ENCODE results near the gene SMTNL2.
"Not testable (repeated sequence)": the region's sequence is repeated elsewhere in the genome, so short reads cannot be mapped to it uniquely, and the experiment has no call there.

Gene SMTNL2

DNA sequence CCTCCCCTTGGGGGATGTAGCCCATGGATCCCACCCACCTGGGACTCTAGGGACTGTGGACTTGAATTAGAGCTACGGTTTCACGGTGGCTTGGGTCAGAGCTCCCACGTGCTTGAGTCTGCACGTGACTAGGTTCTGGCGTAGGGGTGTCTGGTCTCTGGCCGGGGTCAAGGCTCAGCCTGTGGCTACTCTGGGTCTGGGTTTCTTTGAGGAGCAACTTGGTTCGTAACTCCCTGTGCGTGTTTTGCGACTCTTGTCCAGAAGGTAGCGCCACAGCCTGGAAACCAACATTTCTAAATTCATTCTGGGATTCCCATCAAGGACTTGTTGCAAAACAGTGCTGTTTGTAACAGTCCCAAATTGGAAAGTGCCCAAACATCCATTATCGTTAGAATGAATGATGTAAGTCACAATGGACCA lies 23.5 kb upstream of the SMTNL2 start:
- DNase-seq, result no peak

DNA sequence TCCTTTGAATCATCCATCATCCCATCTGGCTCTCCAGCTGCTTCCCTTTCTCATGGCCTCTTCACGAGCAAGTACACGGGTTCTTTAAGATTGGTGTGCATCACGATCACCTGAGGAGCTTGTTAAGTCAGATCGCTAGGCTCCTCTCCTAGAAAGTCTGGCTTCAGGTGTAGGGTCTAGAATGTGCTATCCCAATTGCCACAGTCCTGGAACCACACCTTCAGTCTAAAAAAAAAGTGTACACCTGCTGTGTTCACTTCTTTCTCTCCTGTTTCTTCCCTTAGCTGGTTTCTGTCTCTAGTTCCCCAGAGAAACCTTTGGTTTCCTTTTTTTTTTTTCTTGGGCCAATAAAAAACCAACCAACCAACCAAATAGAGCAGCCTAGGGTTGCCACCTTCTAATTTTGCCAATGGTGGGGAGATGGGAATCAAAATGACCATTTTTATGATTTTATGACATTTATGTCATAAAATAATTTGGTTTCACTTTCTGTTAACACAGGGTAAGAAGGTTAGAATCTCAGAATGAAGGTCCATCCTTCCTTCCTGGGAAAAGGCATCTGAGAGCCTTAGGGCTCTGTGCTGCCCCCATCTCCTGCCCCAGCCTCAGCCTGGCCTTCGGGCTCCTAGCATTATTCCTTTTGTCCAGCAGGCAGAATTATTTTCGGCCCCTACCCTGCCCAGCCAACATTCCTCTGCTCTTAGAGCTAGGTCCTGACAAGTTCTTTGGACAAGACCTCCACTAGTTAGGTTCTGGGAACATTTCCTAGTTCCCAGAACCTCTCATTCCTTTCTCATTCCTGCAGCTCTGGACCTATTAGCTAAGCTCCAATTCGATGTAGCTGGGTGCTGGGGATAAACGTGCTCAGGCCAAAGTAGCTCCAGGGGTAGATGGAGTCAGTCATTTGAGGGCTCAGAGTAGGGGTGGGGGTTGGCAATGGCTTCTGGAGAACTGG lies 22.0 kb upstream of the SMTNL2 start:
- no peak for DNase-seq

DNA sequence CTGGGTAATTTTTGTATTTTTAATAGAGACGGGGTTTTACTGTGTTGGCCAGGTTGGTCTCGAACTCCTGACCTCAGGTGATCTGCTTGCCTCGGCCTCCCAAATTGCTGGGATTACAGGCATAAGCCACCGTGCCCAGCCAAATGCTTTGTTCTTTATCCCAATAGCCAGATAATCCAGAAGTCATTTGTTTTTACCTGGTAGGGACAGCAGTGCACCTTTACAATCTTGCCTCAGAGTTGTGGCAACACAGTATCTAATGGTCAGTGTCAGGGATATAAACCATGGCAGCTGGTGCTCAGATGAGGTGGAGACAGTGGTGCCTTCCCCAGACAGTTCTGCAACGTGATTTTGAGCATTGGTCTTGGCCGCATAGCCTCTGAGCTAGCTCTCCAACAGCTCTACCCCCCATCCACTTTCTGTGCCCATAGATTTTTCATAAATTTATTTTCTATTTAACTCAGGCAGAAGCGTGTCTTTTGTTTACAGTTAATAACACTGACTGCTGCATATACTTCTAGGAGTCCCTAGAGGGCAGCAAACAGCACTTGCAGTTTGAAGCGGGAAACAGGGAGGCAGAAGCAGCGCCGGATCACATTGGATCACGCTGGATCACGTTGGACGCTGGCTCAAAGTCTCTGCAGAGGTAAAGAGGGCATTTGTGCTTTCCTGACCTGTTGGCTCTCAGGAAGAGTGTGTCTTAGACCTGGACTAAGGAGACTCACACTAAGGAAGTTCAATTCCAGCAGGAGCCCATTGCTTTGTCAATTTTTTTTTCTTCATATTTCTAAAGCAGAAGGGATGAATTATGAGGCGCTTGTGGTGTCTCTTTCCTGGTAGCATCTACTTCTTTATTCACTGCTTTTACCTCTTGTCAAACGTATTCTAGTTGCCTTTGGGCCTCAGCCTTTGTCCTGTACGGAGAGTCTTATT lies 18.9 kb upstream of the SMTNL2 start:
- peak; percentile 70 for DNase-seq

DNA sequence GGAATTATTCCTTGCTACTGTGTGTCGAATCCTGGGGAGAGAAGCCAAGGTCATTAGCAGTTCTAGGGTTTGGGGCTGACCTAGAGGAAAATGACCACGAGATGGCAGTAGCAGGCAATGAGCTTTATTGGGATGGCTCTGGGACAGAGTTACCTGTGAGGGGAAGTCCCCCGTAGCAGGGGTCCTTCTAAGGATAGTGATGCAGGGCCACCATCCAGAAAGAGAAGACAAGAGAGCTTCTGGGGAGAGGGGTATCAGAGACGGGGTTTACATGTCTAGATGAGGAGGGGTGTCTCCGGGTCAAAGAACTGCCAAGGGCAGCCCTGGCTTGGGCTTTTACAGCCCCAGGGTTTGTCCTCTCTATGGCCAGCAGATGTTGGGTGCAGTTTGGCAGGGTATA lies 17.5 kb upstream of the SMTNL2 start:
- DNase-seq, result peak; percentile 62

DNA sequence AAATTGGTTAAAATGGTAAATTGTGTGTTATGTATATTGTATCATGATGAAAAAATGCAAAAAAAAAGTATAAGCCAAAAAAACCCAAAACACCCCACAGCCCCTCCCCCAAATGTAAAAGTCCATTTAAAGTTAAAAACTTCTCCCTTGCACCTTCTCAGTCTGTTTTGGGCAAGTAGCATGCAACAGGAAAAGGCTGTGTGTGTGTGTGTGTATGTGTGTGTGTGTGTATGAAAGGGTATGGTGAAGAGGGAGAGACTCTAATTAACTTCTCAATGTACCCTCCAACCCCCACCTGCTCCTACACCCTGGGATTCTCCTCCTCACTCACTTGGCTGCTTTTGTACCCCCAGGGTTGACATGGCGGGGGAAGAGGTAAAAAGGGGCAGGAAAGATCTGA lies 14.7 kb upstream of the SMTNL2 start:
- DNase-seq, result no peak

DNA sequence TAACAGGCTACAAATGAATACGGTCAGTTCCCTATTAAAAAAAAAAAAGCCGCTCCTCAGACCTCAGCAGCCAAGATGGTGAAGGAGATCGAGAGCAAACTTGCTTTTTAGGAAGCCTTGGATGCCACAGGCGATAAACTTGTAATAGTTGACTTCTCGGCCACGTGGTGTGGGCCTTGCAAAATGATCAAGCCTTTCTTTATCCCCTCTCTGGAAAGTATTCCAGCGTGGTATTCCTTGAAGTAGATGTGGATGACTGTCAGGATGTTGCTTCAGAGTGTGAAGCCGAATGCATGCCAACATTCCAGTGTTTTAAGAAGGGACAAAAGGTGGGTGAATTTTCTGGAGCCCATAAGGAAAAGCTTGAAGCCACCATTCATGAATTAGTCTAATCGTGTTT lies 12.2 kb upstream of the SMTNL2 start:
- DNase-seq, result no peak

DNA sequence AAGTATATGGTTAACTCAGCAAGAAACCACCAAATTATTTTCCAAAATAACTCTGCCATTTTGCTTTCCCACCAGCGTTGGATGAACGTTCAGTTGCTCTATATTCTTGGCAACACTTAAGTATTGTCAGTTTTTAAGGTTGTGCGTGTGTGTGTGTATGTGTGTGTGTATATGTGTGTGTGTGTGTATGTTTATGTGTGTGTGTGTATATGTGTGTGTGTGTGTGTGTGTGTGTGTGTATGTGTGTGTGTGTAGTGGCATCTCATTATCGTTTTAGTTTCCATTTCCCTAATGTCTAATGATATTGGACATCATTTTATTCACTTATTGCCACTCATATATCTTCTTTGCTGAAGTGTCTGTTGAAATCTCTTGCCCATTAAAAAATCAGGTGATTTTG lies 11.2 kb upstream of the SMTNL2 start:
- DNase-seq, result no peak

DNA sequence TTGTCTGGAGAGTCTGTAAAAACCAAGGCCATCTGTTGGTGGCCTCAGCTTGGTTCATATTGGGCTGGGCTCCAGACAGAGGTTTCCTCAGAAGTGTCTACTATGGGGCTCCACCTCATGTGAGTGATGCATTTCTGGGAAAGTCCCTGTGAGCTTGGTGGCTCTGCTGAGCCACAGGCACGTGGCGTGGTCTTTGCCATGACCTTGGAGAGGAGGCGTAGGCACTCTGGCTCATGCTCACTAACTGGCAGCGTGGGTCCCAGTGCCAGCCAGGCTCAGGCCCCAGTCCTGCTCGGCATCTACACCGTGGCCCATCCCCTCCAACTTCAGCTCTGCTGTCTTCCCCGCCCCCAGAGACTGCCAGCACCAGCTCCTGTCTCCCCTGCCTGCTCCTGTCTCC lies 10.7 kb upstream of the SMTNL2 start:
- DNase-seq, result no peak

DNA sequence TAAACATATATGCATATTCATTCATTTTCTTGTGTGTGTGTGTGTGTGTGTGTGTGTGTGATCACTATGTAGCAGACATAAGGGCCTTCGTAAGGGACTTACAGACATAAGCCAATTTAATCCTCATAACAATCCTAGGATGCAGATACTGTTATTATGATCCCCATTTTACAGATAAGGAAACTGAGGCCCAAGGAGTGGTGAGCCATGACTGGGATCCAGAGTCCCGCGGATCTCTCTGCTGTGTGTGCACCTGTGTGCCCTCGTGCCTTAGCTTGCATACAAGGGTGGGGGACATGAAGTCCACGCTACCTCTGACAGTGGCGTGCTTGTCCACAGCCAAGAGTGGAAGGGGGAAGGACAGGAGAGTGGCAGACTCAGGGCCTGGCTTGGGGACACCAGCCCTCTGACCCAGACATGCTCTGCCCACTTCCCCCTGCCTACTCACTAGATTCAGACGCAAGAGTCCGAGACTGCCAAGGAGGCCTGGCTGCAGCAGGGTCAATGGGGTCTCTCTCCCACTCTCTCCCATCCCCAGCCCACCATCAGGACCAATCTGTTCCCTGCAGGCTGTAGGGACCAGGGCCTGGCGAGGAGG lies 9.8 kb upstream of the SMTNL2 start:
- no peak for DNase-seq

DNA sequence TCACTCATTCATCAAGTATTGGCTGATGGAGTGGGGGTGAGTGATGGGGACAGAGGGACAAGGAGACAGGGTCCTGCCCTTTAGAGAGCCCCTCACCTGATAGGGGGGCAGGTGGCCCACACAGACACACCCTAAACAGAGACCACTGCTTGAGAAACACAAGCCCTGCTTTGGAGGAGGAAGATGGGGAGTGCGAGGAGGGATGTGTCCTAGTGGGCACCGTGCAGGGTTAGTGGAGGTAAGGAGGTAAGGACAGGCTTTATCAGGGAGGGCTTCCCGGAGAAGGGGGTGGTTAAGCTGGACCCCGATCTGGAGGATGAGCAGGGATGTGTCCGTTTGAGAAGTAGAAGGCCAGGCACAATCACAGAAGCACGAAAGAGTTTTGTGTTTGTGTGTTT lies 8.2 kb upstream of the SMTNL2 start:
- DNase-seq, result no peak

DNA sequence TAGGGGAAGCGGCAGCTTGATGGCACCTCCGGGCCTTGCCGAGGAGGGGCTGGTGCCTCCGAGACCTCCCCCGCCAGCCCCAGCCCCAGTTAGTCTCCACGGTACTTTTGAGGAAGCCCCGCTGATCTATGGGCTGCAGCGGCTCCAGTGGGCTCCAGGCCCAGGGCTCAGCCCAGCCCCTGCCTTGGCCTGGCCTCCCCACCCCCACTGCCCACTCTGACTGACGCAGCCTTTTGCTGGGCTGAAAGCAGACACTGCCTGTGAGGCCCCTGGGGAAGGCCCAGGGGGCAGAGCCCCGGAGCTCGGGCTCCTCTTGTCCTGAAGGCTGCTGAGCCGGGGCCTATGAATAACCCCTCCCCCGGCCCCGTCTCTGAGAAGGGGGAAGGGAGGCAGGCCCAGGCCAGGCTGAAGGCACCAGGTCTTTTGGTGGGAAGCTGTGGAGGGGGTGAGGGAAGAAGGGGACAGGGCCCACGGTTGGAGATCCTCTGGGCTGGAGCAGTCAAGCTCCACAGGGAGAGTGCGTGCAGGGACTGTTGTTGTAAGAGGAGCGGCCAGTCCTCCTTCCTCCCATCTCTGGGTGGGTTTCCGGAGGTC lies 7.5 kb upstream of the SMTNL2 start:
- DNase-seq, result peak; percentile 70

DNA sequence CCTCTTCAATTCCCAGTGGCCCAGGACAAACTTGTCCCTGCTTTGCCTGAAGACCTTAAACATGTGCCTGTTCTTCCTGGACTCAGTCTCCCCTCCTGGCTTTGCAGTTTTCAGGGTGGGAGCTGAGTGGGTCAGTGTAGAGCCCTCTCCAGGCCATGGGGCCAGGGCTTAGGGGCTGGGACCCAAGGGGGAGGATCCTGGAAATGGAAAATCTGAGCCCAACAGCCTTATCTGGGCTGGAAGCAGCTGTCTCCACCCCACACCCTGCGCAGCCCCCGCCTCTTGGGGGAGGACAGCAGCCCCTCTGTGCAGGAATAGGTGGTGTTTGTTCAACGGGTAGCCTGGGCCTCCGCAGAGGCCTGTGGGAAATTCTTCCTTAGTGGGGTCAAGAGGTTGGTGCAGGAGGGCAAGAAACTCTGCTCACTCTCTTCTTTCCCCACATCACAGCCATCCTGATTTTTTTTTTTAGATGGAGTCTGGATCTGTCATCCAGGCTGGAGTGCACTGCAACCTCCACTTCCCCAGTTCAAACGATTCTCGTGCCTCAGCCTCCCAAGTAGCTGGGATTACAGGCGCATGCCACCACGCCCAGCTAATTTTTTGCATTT lies 6.8 kb upstream of the SMTNL2 start:
- no peak for DNase-seq

DNA sequence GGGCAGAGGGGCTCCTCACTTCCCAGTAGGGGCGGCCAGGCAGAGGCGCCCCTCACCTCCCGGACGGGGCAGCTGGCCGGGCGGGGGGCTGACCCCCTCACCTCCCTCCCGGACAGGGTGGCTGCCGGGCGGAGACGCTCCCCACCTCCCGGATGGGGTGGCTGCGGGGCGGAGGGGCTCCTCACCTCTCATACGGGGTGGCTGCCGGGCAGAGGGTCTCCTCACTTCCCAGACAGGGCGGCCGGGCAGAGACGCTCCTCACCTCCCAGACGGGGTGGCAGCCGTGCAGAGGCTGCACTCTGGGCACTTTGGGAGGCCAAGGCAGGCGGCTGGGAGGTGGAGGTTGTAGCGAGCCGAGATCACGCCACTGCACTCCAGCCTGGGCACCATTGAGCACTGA lies 6.0 kb upstream of the SMTNL2 start:
- DNase-seq, result not testable (repeated sequence)

DNA sequence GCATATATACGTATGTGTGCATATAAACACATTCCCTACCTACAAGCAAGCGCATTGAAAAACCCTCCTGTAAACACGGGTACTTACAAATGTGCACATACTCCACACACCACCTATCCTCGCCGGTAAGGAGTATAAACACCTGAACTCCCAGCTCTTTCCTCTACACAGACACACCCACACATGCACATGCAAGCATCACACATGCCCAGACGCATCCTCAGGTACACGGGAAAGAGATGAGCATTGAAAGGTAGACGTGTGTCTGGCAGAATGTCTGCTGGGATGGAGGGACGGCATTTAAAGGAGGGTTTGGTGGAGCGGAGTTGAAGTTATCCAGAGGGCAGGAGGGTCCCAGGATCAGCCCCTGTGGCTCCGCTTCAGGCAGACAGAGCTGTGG lies 4.7 kb upstream of the SMTNL2 start:
- no peak for DNase-seq

DNA sequence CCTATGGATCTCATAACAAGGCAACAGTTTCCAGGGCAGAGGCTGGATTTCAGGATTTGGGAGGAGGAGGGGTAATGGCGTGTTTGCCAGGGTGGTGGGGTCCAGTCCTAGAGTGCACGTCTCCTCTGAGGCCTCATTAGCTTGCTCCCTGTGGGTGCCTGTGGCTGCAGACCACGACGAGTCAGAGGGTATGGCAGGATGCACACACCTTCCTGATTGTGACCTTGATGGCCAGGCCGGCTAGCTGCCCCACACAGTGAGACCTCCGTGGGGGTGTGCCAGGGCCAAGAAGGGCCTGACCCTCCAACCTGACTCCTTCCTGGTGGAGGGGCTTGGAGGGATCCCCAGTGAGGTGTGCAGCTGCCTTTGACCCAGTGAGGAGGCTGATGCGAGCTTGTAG lies 4.0 kb upstream of the SMTNL2 start:
- DNase-seq, result no peak

DNA sequence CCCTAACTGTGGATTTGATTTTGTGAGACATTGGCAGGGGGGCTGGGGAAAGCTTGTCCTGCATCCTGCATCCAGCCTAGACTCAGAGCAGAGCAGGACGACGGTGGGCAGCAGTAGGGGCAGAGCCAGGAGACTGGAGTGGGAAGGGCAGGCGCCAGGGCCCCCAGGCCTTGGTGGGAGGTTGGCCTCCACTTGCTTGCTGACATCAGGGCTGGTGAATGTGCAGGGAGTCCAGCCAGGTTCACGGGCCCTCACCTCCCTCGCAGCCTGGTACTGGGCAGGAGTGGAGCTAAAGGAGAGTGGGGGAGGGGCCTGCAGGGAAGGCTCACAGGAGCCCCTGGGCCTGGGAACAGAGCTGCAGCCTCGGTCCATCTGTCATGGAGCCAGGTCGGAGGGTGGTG lies 2.2 kb upstream of the SMTNL2 start:
- no peak for DNase-seq

DNA sequence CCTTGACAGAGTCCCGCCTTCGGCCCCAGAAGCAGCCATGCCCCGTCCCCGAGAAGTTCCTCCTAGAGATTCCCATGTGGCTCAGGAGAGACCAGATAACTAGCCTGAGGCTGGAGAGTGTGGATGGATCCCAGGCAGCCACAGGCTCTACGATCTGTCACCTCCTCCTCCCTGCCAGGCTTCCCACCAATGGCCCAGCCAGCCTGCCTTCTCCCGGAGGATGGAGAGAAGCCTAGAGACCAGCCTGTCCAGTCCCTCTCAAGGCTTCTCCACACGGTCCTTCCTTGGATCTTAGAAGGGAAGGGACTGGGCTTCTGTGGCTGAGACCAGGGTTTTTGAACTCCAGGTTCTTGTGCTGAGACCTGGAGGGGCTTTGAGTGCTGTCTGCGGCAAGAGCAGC lies 1.6 kb upstream of the SMTNL2 start:
- DNase-seq, result no peak

DNA sequence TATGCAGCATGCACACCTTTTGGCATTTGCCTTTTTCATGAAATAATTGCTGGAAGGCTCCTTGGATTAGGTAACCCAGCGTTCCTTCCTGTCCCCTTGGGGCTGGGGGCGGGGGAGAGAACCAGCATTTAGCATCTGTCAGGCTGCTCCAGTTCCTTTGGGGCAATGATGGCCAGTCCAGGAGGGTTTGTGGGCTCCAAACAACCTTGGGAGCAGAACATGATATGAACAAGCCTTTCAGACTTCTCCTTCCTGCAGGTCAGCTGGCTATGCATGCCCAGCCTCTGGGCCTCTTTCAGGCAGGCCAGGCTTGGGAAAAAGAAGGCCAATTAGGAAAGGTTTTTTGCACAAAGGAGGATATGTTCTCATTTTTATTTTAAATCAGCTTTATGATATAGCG lies 1.1 kb upstream of the SMTNL2 start:
- no peak for DNase-seq

DNA sequence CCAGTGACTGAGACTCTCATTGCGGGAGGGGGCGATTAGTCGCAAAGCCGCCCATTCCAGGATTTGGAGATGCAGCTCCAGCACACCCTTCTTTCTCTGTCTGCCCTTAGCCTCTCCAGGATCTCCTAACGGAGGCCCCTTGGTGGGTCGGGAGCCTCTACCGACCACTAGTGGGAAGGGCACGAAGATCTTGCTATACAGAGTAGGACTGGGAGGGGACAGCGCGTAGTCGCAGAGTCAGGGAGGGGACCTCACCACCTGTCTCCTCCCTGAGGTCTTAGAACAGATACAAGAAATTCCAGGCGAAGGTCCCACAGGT lies 588 bp upstream of the SMTNL2 start:
- DNase-seq, result no peak

DNA sequence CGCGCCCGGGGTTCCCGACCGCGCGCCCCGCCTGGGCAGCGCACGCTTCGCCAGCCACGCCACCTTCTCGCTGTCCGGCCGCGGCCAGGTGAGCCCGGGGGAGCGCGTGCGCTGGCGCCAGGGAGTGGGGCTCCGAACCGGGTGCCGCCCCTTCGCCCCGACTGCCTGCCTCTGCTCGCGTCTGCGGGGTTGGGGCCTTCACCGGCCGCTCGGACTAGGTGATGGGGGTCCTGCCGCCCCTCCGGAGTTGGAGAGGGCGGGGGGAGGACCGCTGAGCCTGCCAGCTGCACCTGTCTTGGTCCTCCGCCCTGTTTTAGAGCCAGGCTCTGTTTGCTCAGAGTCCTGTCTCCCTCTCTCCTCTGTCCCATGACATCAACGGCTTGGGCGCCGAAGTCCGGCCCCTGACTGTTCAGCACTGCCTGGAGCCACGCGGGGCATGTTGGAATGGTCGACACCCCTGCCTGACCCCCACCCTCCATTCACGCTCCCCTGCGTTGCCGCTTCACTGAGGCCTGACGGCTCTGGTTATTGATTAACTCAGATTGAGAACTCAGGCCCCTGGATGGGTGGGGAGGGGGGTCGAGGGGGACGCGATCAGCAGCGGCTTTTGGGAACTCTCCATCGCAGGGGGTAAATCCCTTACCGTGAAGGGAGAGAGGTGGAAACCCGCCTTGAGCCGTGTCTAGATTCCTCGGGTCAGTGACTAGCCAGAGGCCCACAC lies 748 bp downstream of the SMTNL2 start:
- no peak for DNase-seq

DNA sequence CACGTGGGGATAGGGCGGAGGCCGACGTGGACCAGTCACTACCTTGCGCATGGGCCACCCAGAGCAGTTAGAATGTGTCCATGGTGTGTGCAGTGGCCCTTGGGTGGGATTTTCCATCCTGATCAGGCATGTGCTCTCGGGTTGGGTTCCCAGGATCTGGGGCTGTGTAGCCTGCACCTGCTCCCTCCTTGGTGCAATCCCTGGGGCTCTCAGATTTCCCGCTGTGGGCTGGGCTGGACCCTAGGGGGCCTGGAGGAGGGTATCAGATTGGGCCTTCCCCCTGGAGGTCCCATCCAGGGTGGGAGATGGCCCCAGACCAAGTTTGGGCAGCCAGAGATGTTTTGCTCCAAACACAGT lies 1.3 kb downstream of the SMTNL2 start:
- DNase-seq, result no peak

DNA sequence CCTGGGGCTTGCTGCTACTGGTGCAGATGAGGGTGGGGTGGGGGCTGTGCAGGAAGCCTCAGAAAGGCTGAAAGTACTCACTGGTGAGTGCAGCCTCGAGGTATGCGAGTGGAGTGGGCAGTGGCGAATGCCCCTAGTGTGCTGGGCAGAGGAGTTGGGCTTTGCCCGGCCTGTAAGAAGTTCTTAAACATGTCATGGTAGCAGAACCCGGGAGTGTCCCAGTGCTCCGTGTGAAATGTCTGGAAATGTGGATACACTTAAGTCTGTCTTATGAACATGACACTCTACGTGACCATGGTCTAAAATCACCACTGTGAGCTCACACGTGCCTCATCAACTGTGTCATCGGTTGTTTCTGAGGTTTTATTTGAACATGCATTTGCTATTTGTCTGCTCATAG lies 1.7 kb downstream of the SMTNL2 start:
- no peak for DNase-seq

All from right hindlimb (tissue), 1 donor.